Panc1 (cell line): ENCODE data around the gene TMEM205. TPM values are rescaled to one million over a fixed set of nuclear protein-coding genes. Genes with fewer than 3 reads are reported as not detected.

Experiments
- ATAC-seq: fragments of 200-7000 bp; cut with Tn5 transposase; 2 replicates; pipeline ENCODE4 v1.9.1; 2020; ENCODE audit warnings: mild to moderate bottlenecking, moderate library complexity
- BruUV-seq: library from RNA; stranded (reverse); fragments of 400-500 nt; replicated peaks from 2 replicates; lab custom pipeline; 2021; lab: Mats Ljungman, UMichigan
- CTCF ChIA-PET: fragments of 300-600 bp; sonication (Branson Sonifier 250); formaldehyde crosslinking; loops from one replicate; lab custom pipeline; 2022; ENCODE audit warnings: antibody characterized with exemption; lab: Charles Lee
- POLR2A ChIA-PET: fragments of 300-600 bp; sonication (Branson Sonifier 250); formaldehyde crosslinking; loops from one replicate; lab custom pipeline; 2022; ENCODE audit warnings: antibody characterized with exemption; lab: Charles Lee
- DNase-seq: peaks from one replicate; pipeline ENCODE4 v3.0.0-alpha.2; 2010; ENCODE audit warnings: low read depth, low spot score
- H3K27ac ChIP-seq: 2 replicates; pipeline ENCODE4 v1.5.1; 2011; ENCODE audit warnings: mild to moderate bottlenecking, low read length, inconsistent platforms
- H3K27me3 ChIP-seq: fragments of 200-500 bp; sonication (Bioruptor generic); 2 replicates; pipeline ENCODE4 v1.6.0; 2014; ENCODE audit warnings: low read length, inconsistent platforms; ENCODE audit not compliant: control insufficient read depth, insufficient read depth
- H3K36me3 ChIP-seq: fragments of 200-500 bp; sonication (Bioruptor generic); 2 replicates; pipeline ENCODE4 v1.5.1; 2014; ENCODE audit warnings: inconsistent platforms, mild to moderate bottlenecking, low read length, moderate library complexity; ENCODE audit not compliant: control insufficient read depth, insufficient read depth
- H3K4me1 ChIP-seq: 2 replicates; pipeline ENCODE4 v1.5.1; 2011; ENCODE audit warnings: inconsistent platforms, mild to moderate bottlenecking, low read length, moderate library complexity; ENCODE audit not compliant: control insufficient read depth, insufficient read depth
- H3K4me3 ChIP-seq, 2 experiments: 2 replicates each; pipeline ENCODE4 v1.5.1; 2011 to 2012; ENCODE audit warnings: low read depth in 2 of 2, low read length in 2 of 2, mild to moderate bottlenecking in 2 of 2, inconsistent platforms in 1 of 2, moderate library complexity in 1 of 2
- H3K9me3 ChIP-seq: fragments of 200-500 bp; sonication (Bioruptor generic); 2 replicates; pipeline ENCODE4 v1.5.1; 2014; ENCODE audit warnings: low read depth, mild to moderate bottlenecking, inconsistent platforms, low read length, moderate library complexity; ENCODE audit not compliant: control insufficient read depth, insufficient read depth
- POLR2AphosphoS5 ChIP-seq: IDR thresholded peaks from 2 replicates; pipeline ENCODE4 v1.6.1; 2012; ENCODE audit warnings: mild to moderate bottlenecking, low read depth, low read length, moderate library complexity
- SIN3A ChIP-seq: IDR thresholded peaks from 2 replicates; pipeline ENCODE4 v1.6.1; 2012; ENCODE audit warnings: low read depth, mild to moderate bottlenecking, low read length, moderate library complexity, borderline replicate concordance; ENCODE audit not compliant: insufficient read depth
- TCF7L2 ChIP-seq: IDR thresholded peaks from 2 replicates; pipeline ENCODE4 v1.6.1; 2011; ENCODE audit warnings: mild to moderate bottlenecking, low read depth, low read length, inconsistent platforms
- in situ Hi-C: cut with HindIII; loops from 2 replicates; pipeline ENCODE4 v1.10.0; 2016; ENCODE audit warnings: low sequenced_read_pairs, low pct_unique_long_range_greater_than_20kb
- intact Hi-C: fragments of 100-400 bp; cut with micrococcal nuclease; formaldehyde crosslinking; loops from one replicate; pipeline ENCODE4 v1.10.0; 2022; ENCODE audit not compliant: unreplicated experiment
- total RNA-seq: library from RNA; stranded (reverse); gene quantifications from one replicate; pipeline ENCODE4 v1.2.1, GENCODE V29; 2021; ENCODE audit not compliant: unreplicated experiment
- TF ChIP-seq, protein P1 (sequence below), 2 experiments: IDR thresholded peaks; 2 replicates each; pipeline ENCODE4 v1.6.1; 2011 to 2012; ENCODE audit warnings: low read depth in 2 of 2, control low read depth in 1 of 2, low read length in 1 of 2, mild to moderate bottlenecking in 1 of 2, moderate library complexity in 1 of 2; ENCODE audit not compliant: insufficient read depth in 1 of 2
- TF ChIP-seq, protein P2 (sequence below): fragments of 450-650 bp; IDR thresholded peaks from 2 replicates; pipeline ENCODE4 v1.5.1; 2017; ENCODE audit warnings: mild to moderate bottlenecking

TMEM205 gene
- total RNA-seq, 1 experiment from 2014 or later: 133 TPM

DNA sequence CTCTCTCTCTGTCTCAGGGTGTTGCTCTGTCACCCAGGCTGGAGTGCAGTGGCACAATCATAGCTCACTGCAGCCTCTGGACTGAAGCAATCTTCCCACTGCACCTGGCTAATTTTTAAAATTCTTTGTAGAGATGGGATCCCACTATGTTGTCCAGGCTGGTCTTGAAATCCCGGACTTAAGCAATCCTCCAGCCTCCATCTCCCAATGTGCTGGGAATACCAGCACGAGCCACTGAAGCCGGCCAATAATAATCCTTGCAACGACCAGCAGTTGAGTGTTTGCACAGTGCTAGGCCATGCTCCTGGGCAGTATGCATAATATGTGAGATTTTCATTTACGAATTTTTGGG is 38.7 kb upstream of the TMEM205 start:
- peaks cover 9% of the 10 kb centered on the region for H3K4me1 ChIP-seq
- in situ Hi-C loops (no loop called here), intact Hi-C loops (no loop called here)
- no peaks in the 10 kb centered on the region for H3K27me3 ChIP-seq
- H3K27ac ChIP-seq: no peak overlapping the region
- ATAC-seq: no peak
- TF ChIP-seq, protein P1, sequence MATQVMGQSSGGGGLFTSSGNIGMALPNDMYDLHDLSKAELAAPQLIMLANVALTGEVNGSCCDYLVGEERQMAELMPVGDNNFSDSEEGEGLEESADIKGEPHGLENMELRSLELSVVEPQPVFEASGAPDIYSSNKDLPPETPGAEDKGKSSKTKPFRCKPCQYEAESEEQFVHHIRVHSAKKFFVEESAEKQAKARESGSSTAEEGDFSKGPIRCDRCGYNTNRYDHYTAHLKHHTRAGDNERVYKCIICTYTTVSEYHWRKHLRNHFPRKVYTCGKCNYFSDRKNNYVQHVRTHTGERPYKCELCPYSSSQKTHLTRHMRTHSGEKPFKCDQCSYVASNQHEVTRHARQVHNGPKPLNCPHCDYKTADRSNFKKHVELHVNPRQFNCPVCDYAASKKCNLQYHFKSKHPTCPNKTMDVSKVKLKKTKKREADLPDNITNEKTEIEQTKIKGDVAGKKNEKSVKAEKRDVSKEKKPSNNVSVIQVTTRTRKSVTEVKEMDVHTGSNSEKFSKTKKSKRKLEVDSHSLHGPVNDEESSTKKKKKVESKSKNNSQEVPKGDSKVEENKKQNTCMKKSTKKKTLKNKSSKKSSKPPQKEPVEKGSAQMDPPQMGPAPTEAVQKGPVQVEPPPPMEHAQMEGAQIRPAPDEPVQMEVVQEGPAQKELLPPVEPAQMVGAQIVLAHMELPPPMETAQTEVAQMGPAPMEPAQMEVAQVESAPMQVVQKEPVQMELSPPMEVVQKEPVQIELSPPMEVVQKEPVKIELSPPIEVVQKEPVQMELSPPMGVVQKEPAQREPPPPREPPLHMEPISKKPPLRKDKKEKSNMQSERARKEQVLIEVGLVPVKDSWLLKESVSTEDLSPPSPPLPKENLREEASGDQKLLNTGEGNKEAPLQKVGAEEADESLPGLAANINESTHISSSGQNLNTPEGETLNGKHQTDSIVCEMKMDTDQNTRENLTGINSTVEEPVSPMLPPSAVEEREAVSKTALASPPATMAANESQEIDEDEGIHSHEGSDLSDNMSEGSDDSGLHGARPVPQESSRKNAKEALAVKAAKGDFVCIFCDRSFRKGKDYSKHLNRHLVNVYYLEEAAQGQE (IDR thresholded peaks at IDR 0.05; ENCODE audit: insufficient read depth in 1 of 2, low read depth in 2 of 2, low read length in 1 of 2): no peak
- TF ChIP-seq, protein P2, sequence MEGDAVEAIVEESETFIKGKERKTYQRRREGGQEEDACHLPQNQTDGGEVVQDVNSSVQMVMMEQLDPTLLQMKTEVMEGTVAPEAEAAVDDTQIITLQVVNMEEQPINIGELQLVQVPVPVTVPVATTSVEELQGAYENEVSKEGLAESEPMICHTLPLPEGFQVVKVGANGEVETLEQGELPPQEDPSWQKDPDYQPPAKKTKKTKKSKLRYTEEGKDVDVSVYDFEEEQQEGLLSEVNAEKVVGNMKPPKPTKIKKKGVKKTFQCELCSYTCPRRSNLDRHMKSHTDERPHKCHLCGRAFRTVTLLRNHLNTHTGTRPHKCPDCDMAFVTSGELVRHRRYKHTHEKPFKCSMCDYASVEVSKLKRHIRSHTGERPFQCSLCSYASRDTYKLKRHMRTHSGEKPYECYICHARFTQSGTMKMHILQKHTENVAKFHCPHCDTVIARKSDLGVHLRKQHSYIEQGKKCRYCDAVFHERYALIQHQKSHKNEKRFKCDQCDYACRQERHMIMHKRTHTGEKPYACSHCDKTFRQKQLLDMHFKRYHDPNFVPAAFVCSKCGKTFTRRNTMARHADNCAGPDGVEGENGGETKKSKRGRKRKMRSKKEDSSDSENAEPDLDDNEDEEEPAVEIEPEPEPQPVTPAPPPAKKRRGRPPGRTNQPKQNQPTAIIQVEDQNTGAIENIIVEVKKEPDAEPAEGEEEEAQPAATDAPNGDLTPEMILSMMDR: no peak
- no peak overlapping the region for H3K4me3 ChIP-seq
- CTCF ChIA-PET: interaction anchor here (0.6 to 0.9 kb wide), 2 partner anchors 21 to 91 kb away, joined by 3 to 8 read pairs; no protein-coding TSS in a partner anchor
- POLR2A ChIA-PET: no interaction called here
- BruUV-seq: no TSS peak
- H3K9me3 ChIP-seq: no peaks in the 10 kb centered on the region
- H3K36me3 ChIP-seq: no peaks in the 10 kb centered on the region; the same call in 1 of the 2 replicates
- DNase-seq: no peak

DNA sequence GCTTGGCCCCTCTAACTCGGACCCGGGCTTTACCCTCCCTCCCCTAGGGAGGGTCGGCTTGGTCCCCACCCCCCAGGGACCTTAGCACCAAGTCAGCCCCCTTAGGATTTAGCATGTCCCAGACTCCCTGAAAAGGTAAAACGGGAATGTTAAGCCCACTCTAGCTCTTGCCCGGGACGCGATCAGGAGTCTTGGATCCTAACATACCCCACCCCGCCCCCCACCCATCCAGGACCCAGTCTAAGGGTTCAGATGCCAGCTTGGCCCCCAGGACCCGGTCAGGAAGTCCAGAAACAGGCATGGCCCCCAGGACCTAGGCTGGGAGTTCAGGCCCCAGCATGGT is 37.6 kb upstream of the TMEM205 start:
- ChIA-PET CTCF (interaction anchor here (0.9 to 1.4 kb wide), 2 partner anchors 90 to 99 kb away, joined by 8 to 10 read pairs; no protein-coding TSS in a partner anchor), POLR2A (interaction anchor here (0.6 to 0.7 kb wide), 2 partner anchors 47 to 291 kb away, joined by 3 to 5 read pairs; no protein-coding TSS in a partner anchor)
- TF ChIP-seq SIN3A: no peak
- no peak for TF ChIP-seq POLR2AphosphoS5
- TF ChIP-seq, protein P2: no peak
- no peak for TF ChIP-seq TCF7L2
- TF ChIP-seq, protein P1 (IDR thresholded peaks at IDR 0.05; ENCODE audit: insufficient read depth in 1 of 2, low read depth in 2 of 2, low read length in 1 of 2): no peak
- Histone ChIP-seq H3K27ac (0 out of 2 replicates have a peak overlapping the region, but pooled peaks have one; percentile 17), H3K36me3 (no peaks in the 10 kb centered on the region; the same call in 1 of the 2 replicates), H3K27me3 (no peaks in the 10 kb centered on the region), H3K4me3 (peak overlapping the region; percentile 62 to 75), H3K4me1 (peaks cover 12% of the 10 kb centered on the region), H3K9me3 (no peaks in the 10 kb centered on the region)
- ATAC-seq: no peak
- no peak for DNase-seq
- in situ Hi-C loops (no loop called here), intact Hi-C loops (no loop called here)
- no TSS peak for BruUV-seq
